Esophagus muscularis mucosa (tissue), 4 donors: ENCODE data around the gene CCNK. TPM values are rescaled to one million over a fixed set of nuclear protein-coding genes. Genes with fewer than 3 reads are reported as not detected.

Source experiments
- DNase-seq: peaks from one replicate; pipeline ENCODE4 v3.0.0-alpha.2; 2017; ENCODE audit errors: extremely low spot score
- H3K27ac ChIP-seq, 4 donors: fragments of 200-600 bp; sonication (generic); replicated peaks in 1 of 4; 1 replicate in 3 of 4; 2 replicates in 1 of 4; pipeline ENCODE4 v1.5.1; 2016 to 2019; ENCODE audit warnings: mild to moderate bottlenecking in 1 of 4
- H3K27me3 ChIP-seq, 4 donors: fragments of 200-600 bp; sonication (generic); one replicate each; pipeline versions ENCODE4 v1.5.1 to v1.6.0; 2016 to 2019
- H3K36me3 ChIP-seq, 4 donors: fragments of 200-600 bp; sonication (generic); one replicate each; pipeline ENCODE4 v1.5.1; 2016 to 2019
- H3K4me1 ChIP-seq, 4 donors: fragments of 200-600 bp; sonication (generic); one replicate each; pipeline ENCODE4 v1.5.1; 2016 to 2019
- H3K4me3 ChIP-seq, 4 donors: fragments of 200-600 bp; sonication (generic); 1 replicate in 2 of 4; 2 replicates in 2 of 4; pipeline ENCODE4 v1.5.1; 2016 to 2019; ENCODE audit warnings: mild to moderate bottlenecking in 4 of 4, moderate library complexity in 1 of 4
- H3K9me3 ChIP-seq, 4 donors: fragments of 200-600 bp; sonication (generic); 1 replicate in 3 of 4; 2 replicates in 1 of 4; pipeline ENCODE4 v1.5.1; 2016 to 2019
- EP300 ChIP-seq: sonication (generic); formaldehyde crosslinking; IDR thresholded peaks from one replicate; pipeline ENCODE4 v1.6.1; 2017; ENCODE audit warnings: antibody characterized with exemption
- POLR2A ChIP-seq: fragments of 450-650 bp; IDR thresholded peaks from one replicate; pipeline ENCODE4 v1.6.1; 2017; ENCODE audit warnings: antibody characterized with exemption, moderate library complexity, mild to moderate bottlenecking, low read depth
- POLR2AphosphoS5 ChIP-seq, 2 donors: sonication (generic); formaldehyde crosslinking; IDR thresholded peaks; one replicate each; pipeline ENCODE4 v1.6.1; 2017; ENCODE audit warnings: antibody characterized with exemption in 2 of 2
- WGBS: methylation state at CpG from one replicate; pipeline ENCODE4 v1.1.5; 2018; 5-methylcytosine and 5-hydroxymethylcytosine counted together
- intact Hi-C: fragments of 100-400 bp; cut with DNase I; formaldehyde crosslinking; loops from one replicate; pipeline ENCODE4 v1.15.1; 2023
- total RNA-seq, 4 donors: library from RNA; depleted of rRNA; stranded (reverse); fragments of >200 nt; gene quantifications; one replicate each; pipeline versions ENCODE4 v1.1.0 to v1.2.1, GENCODE V29; 2016
- TF ChIP-seq, protein P1 (sequence below), 3 experiments: fragments of 200-600 bp in 2 of 3; fragments of 450-650 bp in 1 of 3; sonication (generic) in 2 of 3; IDR thresholded peaks; one replicate each; pipeline ENCODE4 v1.5.1; 2017 to 2019; ENCODE audit warnings: antibody characterized with exemption in 3 of 3, mild to moderate bottlenecking in 2 of 3, moderate library complexity in 1 of 3

Gene CCNK
- total RNA-seq, 4 donors from 2014 or later = 10.4 to 21.2 (median 16.5) TPM

DNA sequence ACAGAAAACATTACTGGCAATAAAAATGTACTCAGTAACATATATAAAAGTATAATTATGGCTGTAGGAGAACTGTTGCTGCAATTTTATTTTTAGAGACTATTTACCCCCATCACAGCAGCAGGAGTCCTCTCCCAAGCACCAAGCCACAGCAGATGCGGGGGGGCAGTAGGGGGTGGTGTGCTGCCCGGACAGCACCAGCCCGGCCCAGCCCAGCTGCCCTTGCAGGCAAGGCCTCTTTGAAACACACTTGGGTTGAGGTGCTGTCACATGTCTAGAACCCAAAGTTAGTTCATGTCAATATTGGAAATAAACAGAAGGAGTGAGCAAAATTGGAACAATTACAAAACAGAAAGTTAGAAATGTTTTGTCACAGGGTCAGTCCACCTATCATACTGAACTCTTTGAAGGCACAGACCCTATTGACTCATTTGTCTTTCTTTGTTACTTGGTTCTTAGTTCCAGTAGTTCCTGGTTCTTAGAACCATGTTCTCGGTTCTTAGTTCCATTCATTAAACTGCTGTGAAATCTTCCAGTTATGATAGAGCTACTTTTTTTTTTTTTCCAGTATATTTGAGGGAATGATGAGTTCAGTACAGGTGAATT is 22.7 kb downstream of the CCNK start:
- Histone ChIP-seq H3K27me3 (no peaks in the 10 kb centered on the region), H3K27ac (no peak overlapping the region), H3K4me3 (no peak overlapping the region), H3K9me3 (no peaks in the 10 kb centered on the region), H3K4me1 (no peaks in the 10 kb centered on the region), H3K36me3 (peaks cover 70 to 90% (median 86%) of the 10 kb centered on the region in 4 donors)
- WGBS = 97% methylated on average over 4 of the region's 4 CpGs
- intact Hi-C loops = no loop called here
- no peak for TF ChIP-seq POLR2AphosphoS5 (IDR thresholded peaks at IDR 0.05)
- TF ChIP-seq, protein P1, sequence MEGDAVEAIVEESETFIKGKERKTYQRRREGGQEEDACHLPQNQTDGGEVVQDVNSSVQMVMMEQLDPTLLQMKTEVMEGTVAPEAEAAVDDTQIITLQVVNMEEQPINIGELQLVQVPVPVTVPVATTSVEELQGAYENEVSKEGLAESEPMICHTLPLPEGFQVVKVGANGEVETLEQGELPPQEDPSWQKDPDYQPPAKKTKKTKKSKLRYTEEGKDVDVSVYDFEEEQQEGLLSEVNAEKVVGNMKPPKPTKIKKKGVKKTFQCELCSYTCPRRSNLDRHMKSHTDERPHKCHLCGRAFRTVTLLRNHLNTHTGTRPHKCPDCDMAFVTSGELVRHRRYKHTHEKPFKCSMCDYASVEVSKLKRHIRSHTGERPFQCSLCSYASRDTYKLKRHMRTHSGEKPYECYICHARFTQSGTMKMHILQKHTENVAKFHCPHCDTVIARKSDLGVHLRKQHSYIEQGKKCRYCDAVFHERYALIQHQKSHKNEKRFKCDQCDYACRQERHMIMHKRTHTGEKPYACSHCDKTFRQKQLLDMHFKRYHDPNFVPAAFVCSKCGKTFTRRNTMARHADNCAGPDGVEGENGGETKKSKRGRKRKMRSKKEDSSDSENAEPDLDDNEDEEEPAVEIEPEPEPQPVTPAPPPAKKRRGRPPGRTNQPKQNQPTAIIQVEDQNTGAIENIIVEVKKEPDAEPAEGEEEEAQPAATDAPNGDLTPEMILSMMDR (IDR thresholded peaks at IDR 0.05) = no peak
- DNase-seq = no peak

- intact Hi-C loops = no loop called here
- WGBS = 84% methylated on average over 5 of the region's 5 CpGs
Measured at GRCh38 chr14:99505089-99505488, 23.9 kb downstream of the CCNK start.

GRCh38 chr14:99506276-99506675 is 25.1 kb downstream of the CCNK start:
- Histone ChIP-seq H3K27ac (no peak overlapping the region), H3K36me3 (peaks cover 64 to 99% (median 92%) of the 10 kb centered on the region in 4 donors), H3K27me3 (no peaks in the 10 kb centered on the region), H3K9me3 (no peaks in the 10 kb centered on the region), H3K4me1 (peaks cover 0 to 18% (median 13%) of the 10 kb centered on the region in 4 donors), H3K4me3 (no peak overlapping the region)
- intact Hi-C loops = no loop called here
- TF ChIP-seq, protein P1 (IDR thresholded peaks at IDR 0.05) = no peak
- TF ChIP-seq EP300 (no peak), POLR2AphosphoS5 (IDR thresholded peaks at IDR 0.05) (no peak), POLR2A (no peak)
- no peak for DNase-seq
- WGBS = 82% methylated on average over 6 of the region's 6 CpGs

More at GRCh38 chr14:99505089-99505488, 23.9 kb downstream of the CCNK start:
- H3K4me3 ChIP-seq = no peak overlapping the region
- H3K27ac ChIP-seq = no peak overlapping the region
- H3K9me3 ChIP-seq = no peaks in the 10 kb centered on the region
- H3K36me3 ChIP-seq = peaks cover 70 to 100% (median 97%) of the 10 kb centered on the region in 4 donors
- peaks cover 0 to 8% (median 3%) of the 10 kb centered on the region in 4 donors for H3K4me1 ChIP-seq
- H3K27me3 ChIP-seq = no peaks in the 10 kb centered on the region
- no peak for DNase-seq
- TF ChIP-seq, protein P1 (IDR thresholded peaks at IDR 0.05) = no peak
- TF ChIP-seq POLR2A (no peak), POLR2AphosphoS5 (IDR thresholded peaks at IDR 0.05) (no peak), EP300 (no peak)

DNA sequence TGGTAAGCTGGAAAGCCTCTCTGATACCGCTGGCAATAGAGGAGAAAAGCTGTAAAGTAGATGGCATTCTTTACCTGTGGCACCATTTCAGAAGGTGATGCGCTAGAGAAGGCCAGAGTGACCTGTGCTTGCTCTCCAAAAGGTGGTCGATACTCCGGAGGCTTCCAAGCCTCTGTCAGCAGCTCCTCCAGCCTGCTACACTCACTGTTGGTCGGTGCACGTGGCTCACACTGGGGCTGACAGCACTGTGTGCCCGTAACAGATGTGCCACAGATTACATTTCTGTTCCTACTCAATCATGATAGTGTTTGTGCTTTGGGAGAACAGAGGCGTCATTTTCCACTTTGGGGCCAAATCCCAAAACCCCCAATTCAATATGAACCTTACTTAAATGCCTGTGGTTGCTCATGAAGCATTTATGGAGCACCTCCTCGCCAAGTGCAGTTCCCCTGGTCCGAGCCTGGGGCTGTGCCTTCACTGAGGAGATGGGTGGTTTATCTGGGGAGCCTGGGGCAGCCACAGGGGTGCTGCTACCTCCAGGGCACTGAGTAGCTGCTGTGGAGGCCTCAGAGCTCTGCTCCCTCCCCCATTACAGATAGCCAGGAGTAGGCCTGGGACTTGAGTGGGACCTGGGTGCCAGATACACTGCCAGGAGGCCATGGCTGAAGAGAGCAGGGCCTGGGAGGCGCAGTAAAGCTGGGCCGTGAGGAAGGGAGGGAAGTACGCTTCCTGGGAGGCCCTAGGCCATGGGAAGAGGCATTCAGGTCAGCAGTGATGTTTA is 26.8 kb downstream of the CCNK start:
- TF ChIP-seq POLR2AphosphoS5 (IDR thresholded peaks at IDR 0.05) = no peak
- no peak for TF ChIP-seq EP300
- TF ChIP-seq, protein P1 (IDR thresholded peaks at IDR 0.05) = no peak
- TF ChIP-seq POLR2A = no peak
- DNase-seq = no peak
- no peak overlapping the region for H3K4me3 ChIP-seq
- intact Hi-C loops = no loop called here
- peak overlapping the region in 2 of 4 donors; percentile 14 to 33 for H3K27ac ChIP-seq
- no peaks in the 10 kb centered on the region for H3K27me3 ChIP-seq
- WGBS = 84% methylated on average over 8 of the region's 13 CpGs
- H3K4me1 ChIP-seq = peaks cover 7 to 35% (median 30%) of the 10 kb centered on the region in 4 donors
- no peaks in the 10 kb centered on the region for H3K9me3 ChIP-seq
- H3K36me3 ChIP-seq = peaks cover 47 to 99% (median 82%) of the 10 kb centered on the region in 4 donors
